ENCODE results near the gene WDR27.
"Not testable (repeated sequence)": the region's sequence is repeated elsewhere in the genome, so short reads cannot be mapped to it uniquely, and the experiment has no call there.

The WDR27 gene

GRCh38 chr6:169469028-169469427, 232.8 kb downstream of the WDR27 start:
- no peak for DNase-seq

GRCh38 chr6:169467755-169468154, 234.1 kb downstream of the WDR27 start:
- not testable (repeated sequence) for DNase-seq

- not testable (repeated sequence) for DNase-seq
These were observed 235.6 kb downstream of the WDR27 start for GRCh38 chr6:169466256-169466655.

- no peak for DNase-seq
These were observed 244.1 kb downstream of the WDR27 start for GRCh38 chr6:169457762-169458161.

- no peak for DNase-seq
These were observed 245.0 kb downstream of the WDR27 start for GRCh38 chr6:169456840-169457239.

GRCh38 chr6:169455470-169455869, 246.4 kb downstream of the WDR27 start:
- DNase-seq, result no peak

GRCh38 chr6:169454872-169455204, 247.0 kb downstream of the WDR27 start:
- DNase-seq, result no peak

GRCh38 chr6:169454204-169454871, 247.5 kb downstream of the WDR27 start:
- DNase-seq, result no peak

GRCh38 chr6:169452869-169453620, 248.8 kb downstream of the WDR27 start:
- no peak for DNase-seq

GRCh38 chr6:169452117-169452868, 249.5 kb downstream of the WDR27 start:
- DNase-seq, result no peak

- no peak for DNase-seq
These were observed 250.6 kb downstream of the WDR27 start for GRCh38 chr6:169451065-169451838.

GRCh38 chr6:169450097-169450496, 251.7 kb downstream of the WDR27 start:
- no peak for DNase-seq

GRCh38 chr6:169449221-169449620, 252.6 kb downstream of the WDR27 start:
- no peak for DNase-seq

- DNase-seq, result no peak
These were observed 255.9 kb downstream of the WDR27 start for GRCh38 chr6:169445661-169446581.

GRCh38 chr6:169445227-169445626, 256.6 kb downstream of the WDR27 start:
- DNase-seq, result no peak

GRCh38 chr6:169441292-169441691, 260.5 kb downstream of the WDR27 start:
- DNase-seq, result no peak

- DNase-seq, result no peak
These were observed 262.1 kb downstream of the WDR27 start for GRCh38 chr6:169439710-169440109.

- not testable (repeated sequence) for DNase-seq
These were observed 267.3 kb downstream of the WDR27 start for GRCh38 chr6:169434554-169434953.

GRCh38 chr6:169429001-169429400, 272.8 kb downstream of the WDR27 start:
- DNase-seq, result no peak

- DNase-seq, result no peak
These were observed 273.3 kb downstream of the WDR27 start for GRCh38 chr6:169428532-169428931.

- no peak for DNase-seq
These were observed 274.0 kb downstream of the WDR27 start for GRCh38 chr6:169427856-169428255.

GRCh38 chr6:169426611-169427010, 275.2 kb downstream of the WDR27 start:
- DNase-seq, result no peak

All from NCI-H524 treated with DMSO at 0.1 percent for 48 hours (cell line).